H1 (cell line): ENCODE results near the gene HMG20A. TPM values are rescaled to one million over a fixed set of nuclear protein-coding genes. Genes with fewer than 3 reads are reported as not detected.

Experiments
- CREB1 ChIP-seq: IDR thresholded peaks from 2 replicates; pipeline ENCODE4 v1.6.1; 2012; ENCODE audit warnings: inconsistent platforms
- E2F6 ChIP-seq: IDR thresholded peaks from 2 replicates; pipeline ENCODE4 v1.6.1; 2012; ENCODE audit warnings: inconsistent platforms
- POLR2AphosphoS5 ChIP-seq: IDR thresholded peaks from 2 replicates; pipeline ENCODE4 v1.6.1; 2011; ENCODE audit warnings: low read depth, low read length
- SP2 ChIP-seq: IDR thresholded peaks from 2 replicates; pipeline ENCODE4 v1.6.1; 2012; ENCODE audit warnings: mild to moderate bottlenecking, low read length, inconsistent platforms
- TAF1 ChIP-seq: IDR thresholded peaks from 2 replicates; pipeline ENCODE4 v1.6.1; 2011; ENCODE audit warnings: mild to moderate bottlenecking, low read depth, low read length
- YY1 ChIP-seq: IDR thresholded peaks from 2 replicates; pipeline ENCODE4 v1.6.1; 2011; ENCODE audit warnings: low read depth, mild to moderate bottlenecking, low read length
- polyA plus RNA-seq, 7 experiments: library from polyadenylated mRNA; depleted of rRNA in 3 of 7; stranded (reverse) in 5 of 7; unstranded in 2 of 7; fragments of >200 nt in 5 of 7; fragments of 200-250 nt in 2 of 7; gene quantifications; 1 replicate in 5 of 7; 2 replicates in 1 of 7; 4 replicates in 1 of 7; pipeline versions ENCODE4 v1.2.1 to v1.2.3, GENCODE V29; 2011 to 2013; ENCODE audit warnings: missing spikeins in 2 of 7, mixed read lengths in 2 of 7
- total RNA-seq: library from RNA; stranded (reverse); fragmentation: NEBNext Ultra II Directional; extraction: Animal tissue kit (Norgen Biotek cat#: 25700); gene quantifications from 2 replicates; pipeline ENCODE4 v1.2.1, GENCODE V29; 2021
- TF ChIP-seq, protein P1 (sequence below), 3 experiments: IDR thresholded peaks; 1 replicate in 2 of 3; 2 replicates in 1 of 3; pipeline versions ENCODE4 v1.5.1 to v1.6.1; 2011; ENCODE audit warnings: low read length in 3 of 3, mild to moderate bottlenecking in 3 of 3, inconsistent platforms in 2 of 3, low read depth in 1 of 3, moderate library complexity in 1 of 3; ENCODE audit not compliant: insufficient read depth in 1 of 3; ENCODE audit errors: control extremely low read depth in 1 of 3

HMG20A gene
- total and polyA plus RNA-seq, 2 of the 8 experiments (the other 6 are each of a cell fraction or from before 2014, with no cell fraction given) = 52.1 to 59.7 TPM

GRCh38 chr15:77533578-77534430 is 113.1 kb downstream of the HMG20A start (continued):
- TF ChIP-seq, protein P1, sequence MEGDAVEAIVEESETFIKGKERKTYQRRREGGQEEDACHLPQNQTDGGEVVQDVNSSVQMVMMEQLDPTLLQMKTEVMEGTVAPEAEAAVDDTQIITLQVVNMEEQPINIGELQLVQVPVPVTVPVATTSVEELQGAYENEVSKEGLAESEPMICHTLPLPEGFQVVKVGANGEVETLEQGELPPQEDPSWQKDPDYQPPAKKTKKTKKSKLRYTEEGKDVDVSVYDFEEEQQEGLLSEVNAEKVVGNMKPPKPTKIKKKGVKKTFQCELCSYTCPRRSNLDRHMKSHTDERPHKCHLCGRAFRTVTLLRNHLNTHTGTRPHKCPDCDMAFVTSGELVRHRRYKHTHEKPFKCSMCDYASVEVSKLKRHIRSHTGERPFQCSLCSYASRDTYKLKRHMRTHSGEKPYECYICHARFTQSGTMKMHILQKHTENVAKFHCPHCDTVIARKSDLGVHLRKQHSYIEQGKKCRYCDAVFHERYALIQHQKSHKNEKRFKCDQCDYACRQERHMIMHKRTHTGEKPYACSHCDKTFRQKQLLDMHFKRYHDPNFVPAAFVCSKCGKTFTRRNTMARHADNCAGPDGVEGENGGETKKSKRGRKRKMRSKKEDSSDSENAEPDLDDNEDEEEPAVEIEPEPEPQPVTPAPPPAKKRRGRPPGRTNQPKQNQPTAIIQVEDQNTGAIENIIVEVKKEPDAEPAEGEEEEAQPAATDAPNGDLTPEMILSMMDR (IDR thresholded peaks at IDR 0.05; ENCODE audit: control extremely low read depth in 1 of 3, insufficient read depth in 1 of 3, low read depth in 1 of 3, low read length in 3 of 3) = no peak
- TF ChIP-seq CREB1 (no peak), SP2 (no peak), TAF1 (no peak), YY1 (no peak), POLR2AphosphoS5 (no peak), E2F6 (no peak)

Other genes starting within 250 kb of the HMG20A start
- gene PEAK1, start 784 bp upstream of the HMG20A start, total RNA-seq = 41.1 and 44.8 TPM in 2 replicates
- 7.7 and 8.8 TPM in 2 replicates for gene PEAK1, start 784 bp upstream of the HMG20A start, polyA plus RNA-seq (2011; rRNA removed)
- gene LINGO1, start 212.0 kb downstream of the HMG20A start, total RNA-seq = 56.4 and 57.1 TPM in 2 replicates
- 114 and 166 TPM in 2 replicates for gene LINGO1, start 212.0 kb downstream of the HMG20A start, polyA plus RNA-seq (2011; rRNA removed)